Fibroblast of lung (primary cell): Measurements from ENCODE around the gene DES.

Source experiments
- CTCF ChIP-seq, 2 donors: IDR thresholded peaks in 1 of 2; conservative IDR thresholded peaks in 1 of 2; 1 replicate in 1 of 2; 2 replicates in 1 of 2; pipeline ENCODE4 v1.5.1; 2011 to 2012; ENCODE audit warnings: low read length in 2 of 2, control low read depth in 1 of 2, inconsistent platforms in 1 of 2, low read depth in 1 of 2, mild to moderate bottlenecking in 1 of 2
- EZH2 ChIP-seq: IDR thresholded peaks from 2 replicates; pipeline ENCODE4 v1.5.1; 2012; ENCODE audit warnings: low read length, control low read depth, mild to moderate bottlenecking; ENCODE audit errors: missing control alignments

- TF ChIP-seq EZH2 (no peak), CTCF (conservative IDR thresholded peaks at IDR 0.05 in 1 of 2, IDR thresholded peaks at IDR 0.05 in 1 of 2; ENCODE audit: low read depth in 1 of 2, low read length in 2 of 2) (no peak)
Observed at GRCh38 chr2:219453671-219454590, 35.8 kb downstream of the DES start.
